SK-N-SH (cell line): ENCODE measurements around the gene TDRD1.

ENCODE experiments used
- CTCF ChIP-seq: fragments of 200-600 bp; sonication (generic); IDR thresholded peaks from 2 replicates; pipeline ENCODE4 v1.6.1; 2017; ENCODE audit warnings: antibody characterized with exemption, mild to moderate bottlenecking, moderate library complexity
- FOSL2 ChIP-seq: IDR thresholded peaks from 2 replicates; pipeline ENCODE4 v1.4.0; 2012; ENCODE audit warnings: low read depth, mild to moderate bottlenecking, moderate library complexity, borderline replicate concordance
- NFIC ChIP-seq: IDR thresholded peaks from 2 replicates; pipeline ENCODE4 v1.4.0; 2012; ENCODE audit warnings: borderline replicate concordance
- POLR2AphosphoS5 ChIP-seq: IDR thresholded peaks from 2 replicates; pipeline ENCODE4 v1.6.1; 2012; ENCODE audit warnings: low read depth, low read length
- RAD21 ChIP-seq: IDR thresholded peaks from 2 replicates; pipeline ENCODE4 v1.6.1; 2012; ENCODE audit warnings: mild to moderate bottlenecking, low read length
- RCOR1 ChIP-seq: fragments of 150-350 bp; IDR thresholded peaks from 2 replicates; pipeline ENCODE4 v1.6.1; 2017; ENCODE audit warnings: antibody characterized with exemption, low read length
- REST ChIP-seq: IDR thresholded peaks from 2 replicates; pipeline ENCODE4 v1.6.1; 2012; ENCODE audit warnings: mild to moderate bottlenecking, low read depth, low read length, moderate library complexity
- RFX5 ChIP-seq: IDR thresholded peaks from 2 replicates; pipeline ENCODE4 v1.6.1; 2012; ENCODE audit warnings: mild to moderate bottlenecking, improper control_type of control experiment, low read length
- YY1 ChIP-seq: IDR thresholded peaks from 2 replicates; pipeline ENCODE4 v1.4.0; 2012; ENCODE audit warnings: low read depth, mild to moderate bottlenecking

GRCh38 chr10:114258274-114258840, 79.2 kb downstream of the TDRD1 start:
- TF ChIP-seq CTCF (no peak), RFX5 (no peak), POLR2AphosphoS5 (no peak), NFIC (no peak), RCOR1 (no peak), REST (no peak), FOSL2 (no peak), RAD21 (no peak), YY1 (no peak)
